ENCODE data around the gene PIGU.
"Not testable (repeated sequence)": the region's sequence is repeated elsewhere in the genome, so short reads cannot be mapped to it uniquely, and the experiment has no call there.

The PIGU gene

DNA sequence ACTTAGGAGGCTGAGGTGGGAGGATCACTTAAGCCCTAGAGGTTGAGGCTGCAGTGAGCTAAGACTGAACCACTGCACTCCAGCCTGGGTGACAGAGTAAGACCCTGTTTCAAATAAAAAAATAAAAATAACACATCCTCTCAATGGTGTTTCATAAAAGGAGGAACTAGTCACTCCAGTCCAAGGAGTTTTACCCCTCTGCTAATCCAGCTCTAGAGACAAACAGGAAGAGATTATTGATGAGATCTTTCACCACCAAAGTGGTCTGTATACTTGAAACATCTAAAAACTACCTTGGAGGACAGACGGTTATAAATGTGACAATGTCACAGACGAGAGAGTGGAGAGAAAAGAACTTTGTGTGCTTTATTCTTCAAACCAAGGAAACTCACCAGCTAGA, 58.2 kb downstream of the PIGU start:
- peaks cover 12% of the 10 kb centered on the region for H3K36me3 ChIP-seq
- H3K27ac ChIP-seq = no peak overlapping the region
- TF ChIP-seq, protein P1, sequence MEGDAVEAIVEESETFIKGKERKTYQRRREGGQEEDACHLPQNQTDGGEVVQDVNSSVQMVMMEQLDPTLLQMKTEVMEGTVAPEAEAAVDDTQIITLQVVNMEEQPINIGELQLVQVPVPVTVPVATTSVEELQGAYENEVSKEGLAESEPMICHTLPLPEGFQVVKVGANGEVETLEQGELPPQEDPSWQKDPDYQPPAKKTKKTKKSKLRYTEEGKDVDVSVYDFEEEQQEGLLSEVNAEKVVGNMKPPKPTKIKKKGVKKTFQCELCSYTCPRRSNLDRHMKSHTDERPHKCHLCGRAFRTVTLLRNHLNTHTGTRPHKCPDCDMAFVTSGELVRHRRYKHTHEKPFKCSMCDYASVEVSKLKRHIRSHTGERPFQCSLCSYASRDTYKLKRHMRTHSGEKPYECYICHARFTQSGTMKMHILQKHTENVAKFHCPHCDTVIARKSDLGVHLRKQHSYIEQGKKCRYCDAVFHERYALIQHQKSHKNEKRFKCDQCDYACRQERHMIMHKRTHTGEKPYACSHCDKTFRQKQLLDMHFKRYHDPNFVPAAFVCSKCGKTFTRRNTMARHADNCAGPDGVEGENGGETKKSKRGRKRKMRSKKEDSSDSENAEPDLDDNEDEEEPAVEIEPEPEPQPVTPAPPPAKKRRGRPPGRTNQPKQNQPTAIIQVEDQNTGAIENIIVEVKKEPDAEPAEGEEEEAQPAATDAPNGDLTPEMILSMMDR (IDR thresholded peaks at IDR 0.05; ENCODE audit: low read depth, low read length) = no peak
- H3K27me3 ChIP-seq (ENCODE audit: insufficient read depth, low read depth, severe bottlenecking) = no peaks in the 10 kb centered on the region
- H3K9me3 ChIP-seq (ENCODE audit: severe bottlenecking) = no peaks in the 10 kb centered on the region
- DNase-seq = no peak
- H3K4me3 ChIP-seq (ENCODE audit: low read depth, low read length) = no peak overlapping the region

DNA sequence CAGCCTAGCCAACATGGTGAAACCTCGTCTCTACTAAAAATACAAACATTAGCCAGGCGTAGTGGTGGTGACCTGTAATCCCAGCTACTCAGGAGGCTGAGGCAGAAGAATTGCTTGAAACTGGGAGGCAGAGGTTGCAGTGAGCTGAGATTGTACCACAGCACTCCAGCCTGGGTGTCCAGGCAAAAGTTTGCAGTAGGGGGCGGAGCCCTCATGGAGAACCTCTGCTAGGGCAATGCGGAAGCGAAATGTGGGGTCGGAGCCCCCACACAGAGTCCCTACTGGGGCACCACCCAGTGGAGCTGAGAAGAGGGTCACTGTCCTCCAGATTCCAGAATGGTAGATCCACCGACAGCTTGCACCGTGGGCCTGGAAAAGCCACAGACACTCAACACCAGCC, 60.0 kb downstream of the PIGU start:
- not testable (repeated sequence) for H3K27ac ChIP-seq; H3K27me3 ChIP-seq (ENCODE audit: insufficient read depth, low read depth, severe bottlenecking); H3K9me3 ChIP-seq (ENCODE audit: severe bottlenecking); DNase-seq; H3K36me3 ChIP-seq; H3K4me3 ChIP-seq (ENCODE audit: low read depth, low read length)

DNA sequence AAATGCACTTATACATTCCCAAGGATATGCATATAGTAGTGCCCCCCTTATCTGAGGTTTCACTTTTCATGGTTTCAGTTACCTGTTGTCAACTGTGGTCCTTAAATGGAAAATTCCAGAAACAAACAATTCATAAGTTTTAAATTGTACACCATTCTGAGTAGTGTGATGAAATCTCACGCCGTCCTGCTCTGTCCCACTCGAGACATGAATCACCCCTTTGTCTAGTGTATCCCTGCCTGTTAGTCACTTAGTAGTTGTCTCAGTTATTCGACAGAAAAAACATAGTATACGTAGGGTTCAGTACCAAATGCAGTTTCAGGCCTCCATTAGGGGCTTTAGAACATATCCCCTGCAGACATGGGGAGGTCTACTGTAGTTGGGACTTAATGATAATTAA, 61.4 kb downstream of the PIGU start:
- H3K9me3 ChIP-seq (ENCODE audit: severe bottlenecking) = no peaks in the 10 kb centered on the region
- H3K27ac ChIP-seq = no peak overlapping the region
- TF ChIP-seq, protein P1 (IDR thresholded peaks at IDR 0.05; ENCODE audit: low read depth, low read length) = no peak
- H3K36me3 ChIP-seq = peaks cover 7% of the 10 kb centered on the region
- no peak overlapping the region for H3K4me3 ChIP-seq (ENCODE audit: low read depth, low read length)
- no peak for DNase-seq
- H3K27me3 ChIP-seq (ENCODE audit: insufficient read depth, low read depth, severe bottlenecking) = no peaks in the 10 kb centered on the region

DNA sequence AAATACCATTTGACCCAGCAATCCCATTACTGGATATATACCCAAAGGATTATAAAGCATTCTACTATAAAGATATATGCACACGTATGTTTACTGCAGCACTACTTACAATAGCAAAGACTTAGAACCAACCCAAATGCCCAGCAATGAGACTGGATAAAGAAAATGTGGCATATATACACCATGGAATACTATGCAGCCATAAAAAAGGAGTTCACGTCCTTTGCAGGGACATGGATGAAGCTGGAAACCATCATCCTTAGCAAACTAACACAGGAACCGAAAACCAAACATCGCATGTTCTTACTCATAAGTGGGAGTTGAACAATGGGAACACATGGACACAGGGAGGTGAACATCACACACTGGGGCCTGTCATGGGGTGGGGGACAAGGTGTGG, 64.9 kb downstream of the PIGU start:
- H3K4me3 ChIP-seq (ENCODE audit: low read depth, low read length); H3K36me3 ChIP-seq; H3K27ac ChIP-seq; H3K9me3 ChIP-seq (ENCODE audit: severe bottlenecking); H3K27me3 ChIP-seq (ENCODE audit: insufficient read depth, low read depth, severe bottlenecking); DNase-seq: not testable (repeated sequence)

DNA sequence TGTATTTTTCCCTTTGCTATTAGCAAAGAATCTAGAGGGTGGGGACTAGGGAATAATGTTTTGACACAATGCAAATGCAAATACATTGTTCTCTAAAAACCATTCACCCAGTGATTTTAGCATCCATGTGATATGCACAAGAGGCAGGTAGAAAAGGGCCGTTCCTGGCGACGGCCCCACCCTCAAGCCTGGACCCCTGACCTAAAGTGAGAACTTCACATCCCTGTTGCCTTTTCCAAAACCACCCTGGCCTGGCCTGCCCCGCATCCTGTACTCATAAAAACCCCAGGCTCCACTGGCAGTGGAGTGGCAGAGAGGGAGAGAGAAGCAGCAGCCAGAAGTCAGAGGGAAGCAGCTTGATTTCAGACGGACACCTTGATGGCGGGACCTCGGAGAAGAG, 69.8 kb downstream of the PIGU start:
- Histone ChIP-seq H3K36me3 (peaks cover 2% of the 10 kb centered on the region; the same call in 1 of the 2 replicates), H3K4me3 (ENCODE audit: low read depth, low read length) (no peak overlapping the region), H3K27ac (no peak overlapping the region), H3K9me3 (ENCODE audit: severe bottlenecking) (no peaks in the 10 kb centered on the region), H3K27me3 (ENCODE audit: insufficient read depth, low read depth, severe bottlenecking) (no peaks in the 10 kb centered on the region)
- TF ChIP-seq, protein P1 (IDR thresholded peaks at IDR 0.05; ENCODE audit: low read depth, low read length) = no peak
- no peak for DNase-seq

DNA sequence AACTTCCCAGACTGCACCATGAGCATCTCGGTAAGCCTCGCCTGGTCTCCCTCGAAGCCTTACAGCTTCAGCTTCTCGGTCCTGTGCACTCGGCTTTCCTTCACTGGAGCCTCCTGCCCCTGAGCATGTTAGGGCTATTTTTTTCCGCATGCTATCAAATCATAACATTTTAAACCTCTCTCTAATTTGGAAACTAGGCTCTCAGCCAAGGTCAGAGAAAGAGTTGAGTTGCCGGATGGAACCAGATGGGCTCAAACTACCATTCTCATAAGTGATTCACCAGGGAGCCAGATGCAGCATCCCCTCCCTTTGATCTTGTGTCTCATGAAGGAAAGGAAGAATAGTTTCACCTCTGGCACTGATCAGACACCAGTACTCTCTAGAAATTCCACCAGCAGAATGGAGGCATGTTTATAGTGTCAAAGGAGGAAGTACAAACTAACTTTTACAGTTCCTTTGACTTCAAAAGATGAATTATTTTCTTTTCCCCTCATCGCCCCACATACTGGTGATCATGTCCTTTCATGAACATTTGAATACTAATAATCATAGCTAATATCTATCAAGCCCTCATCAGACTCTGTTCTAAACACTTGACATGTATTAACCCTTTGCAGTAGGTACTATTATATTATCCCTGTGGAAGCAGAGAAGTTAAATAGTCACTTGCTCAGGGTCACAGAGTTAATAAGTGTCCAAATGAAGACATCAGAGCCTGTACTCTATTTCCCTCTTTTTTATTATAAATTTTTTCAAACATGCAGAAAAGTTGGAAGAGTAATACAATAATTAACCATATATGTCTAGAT, 71.7 kb downstream of the PIGU start:
- H3K36me3 ChIP-seq = 0 out of 2 replicates have a peak, but pooled peaks cover 3% of the 10 kb centered on the region

More for the DNA sequence above, 71.7 kb downstream of the PIGU start:
- H3K27ac ChIP-seq = no peak overlapping the region
- H3K9me3 ChIP-seq (ENCODE audit: severe bottlenecking) = no peaks in the 10 kb centered on the region
- TF ChIP-seq, protein P1 (IDR thresholded peaks at IDR 0.05; ENCODE audit: low read depth, low read length) = no peak
- no peaks in the 10 kb centered on the region for H3K27me3 ChIP-seq (ENCODE audit: insufficient read depth, low read depth, severe bottlenecking)
- H3K4me3 ChIP-seq (ENCODE audit: low read depth, low read length) = no peak overlapping the region
- no peak for DNase-seq
